ENCODE results near the gene KCNJ16.

The KCNJ16 gene

GRCh38 chr17:70060415-70060814 lies 14.6 kb upstream of the KCNJ16 start:
- ChIA-PET CTCF (no interaction called here), POLR2A (no interaction called here)
- no peak for TF ChIP-seq CTCF (IDR thresholded peaks at IDR 0.05; ENCODE audit: insufficient read depth, low read length, missing control alignments)
- H3K4me3 ChIP-seq (ENCODE audit: low read depth, low read length) = no peak overlapping the region
- no peak for DNase-seq (ENCODE audit: low read depth, low spot score)

GRCh38 chr17:70067134-70067533 lies 7.9 kb upstream of the KCNJ16 start:
- no peak for DNase-seq (ENCODE audit: low read depth, low spot score)
- TF ChIP-seq CTCF (IDR thresholded peaks at IDR 0.05; ENCODE audit: insufficient read depth, low read length, missing control alignments) = no peak
- CTCF ChIA-PET = no interaction called here
- POLR2A ChIA-PET = no interaction called here
- no peak overlapping the region for H3K4me3 ChIP-seq (ENCODE audit: low read depth, low read length)

- ChIA-PET CTCF (no interaction called here), POLR2A (no interaction called here)
- TF ChIP-seq CTCF (IDR thresholded peaks at IDR 0.05; ENCODE audit: insufficient read depth, low read length, missing control alignments) = no peak
- H3K4me3 ChIP-seq (ENCODE audit: low read depth, low read length) = no peak overlapping the region
- DNase-seq (ENCODE audit: low read depth, low spot score) = no peak
Measured at GRCh38 chr17:70070305-70071027, 4.6 kb upstream of the KCNJ16 start.

GRCh38 chr17:70071127-70071526 lies 3.9 kb upstream of the KCNJ16 start:
- POLR2A ChIA-PET = no interaction called here
- no peak for TF ChIP-seq CTCF (IDR thresholded peaks at IDR 0.05; ENCODE audit: insufficient read depth, low read length, missing control alignments)
- no peak for DNase-seq (ENCODE audit: low read depth, low spot score)
- no peak overlapping the region for H3K4me3 ChIP-seq (ENCODE audit: low read depth, low read length)
- CTCF ChIA-PET = no interaction called here

GRCh38 chr17:70071620-70072019 lies 3.4 kb upstream of the KCNJ16 start:
- POLR2A ChIA-PET = no interaction called here
- no peak for DNase-seq (ENCODE audit: low read depth, low spot score)
- CTCF ChIA-PET = no interaction called here
- no peak for TF ChIP-seq CTCF (IDR thresholded peaks at IDR 0.05; ENCODE audit: insufficient read depth, low read length, missing control alignments)
- no peak overlapping the region for H3K4me3 ChIP-seq (ENCODE audit: low read depth, low read length)

GRCh38 chr17:70072546-70073309 lies 2.3 kb upstream of the KCNJ16 start:
- DNase-seq (ENCODE audit: low read depth, low spot score) = no peak
- TF ChIP-seq CTCF (IDR thresholded peaks at IDR 0.05; ENCODE audit: insufficient read depth, low read length, missing control alignments) = no peak
- ChIA-PET POLR2A (no interaction called here), CTCF (no interaction called here)
- no peak overlapping the region for H3K4me3 ChIP-seq (ENCODE audit: low read depth, low read length)

All from AG04449 (cell line).